Muscle layer of colon (tissue), 2 donors: ENCODE data around the gene COBL.

Source experiments
- H3K27ac ChIP-seq: one replicate; pipeline ENCODE4 v1.7.0; 2013; ENCODE audit warnings: low read depth, mild to moderate bottlenecking, low read length, moderate library complexity
- H3K27me3 ChIP-seq, 2 donors: one replicate each; pipeline ENCODE4 v1.7.0; 2013; ENCODE audit warnings: low read length in 2 of 2, mild to moderate bottlenecking in 2 of 2; ENCODE audit not compliant: insufficient read depth in 2 of 2, control insufficient read depth in 1 of 2
- H3K36me3 ChIP-seq: one replicate; pipeline ENCODE4 v1.7.0; 2013; ENCODE audit warnings: mild to moderate bottlenecking, low read length; ENCODE audit not compliant: insufficient read depth
- H3K4me1 ChIP-seq: one replicate; pipeline ENCODE4 v1.7.0; 2013; ENCODE audit warnings: mild to moderate bottlenecking, low read length; ENCODE audit not compliant: insufficient read depth
- H3K4me3 ChIP-seq, 2 donors: one replicate each; pipeline ENCODE4 v1.7.0; 2013; ENCODE audit warnings: low read length in 2 of 2, low read depth in 1 of 2, mild to moderate bottlenecking in 1 of 2, moderate library complexity in 1 of 2
- H3K9ac ChIP-seq: one replicate; pipeline ENCODE4 v1.7.0; 2013; ENCODE audit warnings: low read length
- H3K9me3 ChIP-seq: one replicate; pipeline ENCODE4 v1.7.0; 2013; ENCODE audit warnings: mild to moderate bottlenecking, low read length
- donor health status: abdominal sarcoma.
- donor health status: Adenocarcinoma of cecum.

COBL gene

DNA sequence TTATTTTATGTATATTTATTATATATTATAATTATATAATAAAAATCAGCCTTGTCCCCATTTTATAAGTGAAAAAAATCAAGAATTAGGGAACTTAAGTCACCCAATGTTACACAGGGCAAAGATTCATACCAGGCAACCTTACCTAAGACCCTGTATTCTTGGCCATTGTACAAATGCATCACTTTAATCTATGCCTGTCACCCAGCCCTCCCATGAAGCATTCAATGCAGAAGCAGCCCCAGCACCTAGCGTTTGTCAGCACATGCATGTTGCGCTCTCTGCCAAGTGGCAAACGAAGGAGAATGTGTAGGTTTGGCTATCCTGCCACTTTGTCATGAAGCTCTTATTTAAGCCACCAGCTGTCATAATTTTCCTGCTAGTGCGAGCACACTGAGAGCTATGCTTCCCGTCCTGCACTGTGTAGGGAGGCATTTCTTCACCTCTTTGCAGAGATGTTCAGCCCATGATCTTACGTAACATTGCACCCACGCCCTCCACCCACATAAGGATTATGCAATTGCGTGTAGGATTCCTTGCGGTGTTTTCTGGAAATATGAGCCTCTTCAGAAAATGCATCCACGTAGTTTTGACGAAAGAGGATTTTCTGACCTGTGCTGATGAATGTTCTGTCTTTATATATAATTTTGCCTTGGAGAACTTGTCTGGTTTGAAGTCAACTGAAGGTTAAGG, 7.7 kb upstream of the COBL start:
- no peak overlapping the region for H3K4me3 ChIP-seq
- no peaks in the 10 kb centered on the region for H3K36me3 ChIP-seq
- no peak overlapping the region for H3K27ac ChIP-seq
- H3K9ac ChIP-seq: no peak overlapping the region
- H3K9me3 ChIP-seq: no peaks in the 10 kb centered on the region
- no peaks in the 10 kb centered on the region for H3K27me3 ChIP-seq
- no peaks in the 10 kb centered on the region for H3K4me1 ChIP-seq

GRCh38 chr7:51321961-51322515, 5.4 kb upstream of the COBL start:
- H3K9me3 ChIP-seq: no peaks in the 10 kb centered on the region
- H3K36me3 ChIP-seq: no peaks in the 10 kb centered on the region
- H3K4me3 ChIP-seq: no peak overlapping the region
- H3K4me1 ChIP-seq: no peaks in the 10 kb centered on the region
- H3K27ac ChIP-seq: no peak overlapping the region
- peaks cover 0 to 7% of the 10 kb centered on the region in 2 donors for H3K27me3 ChIP-seq
- no peak overlapping the region for H3K9ac ChIP-seq

- H3K27me3 ChIP-seq: peaks cover 0 to 18% of the 10 kb centered on the region in 2 donors
- H3K27ac ChIP-seq: no peak overlapping the region
- H3K36me3 ChIP-seq: no peaks in the 10 kb centered on the region
- H3K4me1 ChIP-seq: no peaks in the 10 kb centered on the region
- H3K9me3 ChIP-seq: no peaks in the 10 kb centered on the region
- no peak overlapping the region for H3K4me3 ChIP-seq
- no peak overlapping the region for H3K9ac ChIP-seq
Observed at GRCh38 chr7:51318886-51319579, 2.4 kb upstream of the COBL start.

GRCh38 chr7:51318001-51318400, 1.4 kb upstream of the COBL start:
- no peak overlapping the region for H3K27ac ChIP-seq
- no peak overlapping the region for H3K9ac ChIP-seq
- H3K27me3 ChIP-seq: peaks cover 0 to 22% of the 10 kb centered on the region in 2 donors
- no peaks in the 10 kb centered on the region for H3K4me1 ChIP-seq
- no peaks in the 10 kb centered on the region for H3K36me3 ChIP-seq
- H3K9me3 ChIP-seq: no peaks in the 10 kb centered on the region
- H3K4me3 ChIP-seq: no peak overlapping the region

DNA sequence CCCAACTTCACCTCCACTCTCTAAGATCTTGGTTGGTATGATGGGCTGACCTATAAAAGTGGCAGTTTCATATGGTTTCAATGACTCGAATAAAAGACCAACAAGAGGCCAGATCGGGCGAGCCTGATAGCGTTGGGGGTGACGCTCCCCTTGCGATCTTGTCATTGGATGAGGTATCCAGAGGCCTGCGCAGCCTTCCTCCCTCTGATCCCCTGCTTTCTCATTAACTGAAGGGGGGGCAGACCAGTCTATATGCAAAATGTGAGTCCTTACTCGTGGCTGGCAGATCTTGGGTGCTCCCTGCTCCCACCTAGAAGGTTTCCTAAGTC, 937 bp upstream of the COBL start:
- no peaks in the 10 kb centered on the region for H3K4me1 ChIP-seq
- H3K4me3 ChIP-seq: no peak overlapping the region
- no peak overlapping the region for H3K9ac ChIP-seq
- no peak overlapping the region for H3K27ac ChIP-seq
- no peaks in the 10 kb centered on the region for H3K36me3 ChIP-seq
- no peaks in the 10 kb centered on the region for H3K9me3 ChIP-seq
- peaks cover 0 to 22% of the 10 kb centered on the region in 2 donors for H3K27me3 ChIP-seq

DNA sequence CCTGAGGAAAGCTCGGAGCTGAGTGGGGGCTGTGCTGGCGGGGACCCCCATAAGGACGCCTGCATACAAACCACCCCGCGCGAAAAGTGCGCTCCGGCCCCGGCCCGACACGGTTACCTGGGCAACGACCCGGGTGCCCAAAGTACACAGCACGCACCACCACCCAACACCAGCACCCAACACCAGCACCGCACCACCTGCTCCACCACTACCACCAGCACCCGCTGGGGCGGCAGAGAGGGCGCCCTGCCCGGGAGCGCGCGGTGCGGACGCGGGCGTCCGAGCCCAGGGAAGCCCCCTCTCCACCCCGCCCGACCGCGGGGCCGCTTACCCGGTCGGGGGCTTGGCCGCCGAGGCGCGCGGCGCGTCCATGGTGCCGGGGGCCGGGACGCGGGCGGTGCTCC, 345 bp downstream of the COBL start:
- Histone ChIP-seq H3K27me3 (peaks cover 0 to 22% of the 10 kb centered on the region in 2 donors), H3K4me1 (no peaks in the 10 kb centered on the region), H3K4me3 (peak overlapping the region; percentile 16 to 65), H3K9me3 (no peaks in the 10 kb centered on the region), H3K27ac (no peak overlapping the region), H3K9ac (no peak overlapping the region), H3K36me3 (no peaks in the 10 kb centered on the region)

DNA sequence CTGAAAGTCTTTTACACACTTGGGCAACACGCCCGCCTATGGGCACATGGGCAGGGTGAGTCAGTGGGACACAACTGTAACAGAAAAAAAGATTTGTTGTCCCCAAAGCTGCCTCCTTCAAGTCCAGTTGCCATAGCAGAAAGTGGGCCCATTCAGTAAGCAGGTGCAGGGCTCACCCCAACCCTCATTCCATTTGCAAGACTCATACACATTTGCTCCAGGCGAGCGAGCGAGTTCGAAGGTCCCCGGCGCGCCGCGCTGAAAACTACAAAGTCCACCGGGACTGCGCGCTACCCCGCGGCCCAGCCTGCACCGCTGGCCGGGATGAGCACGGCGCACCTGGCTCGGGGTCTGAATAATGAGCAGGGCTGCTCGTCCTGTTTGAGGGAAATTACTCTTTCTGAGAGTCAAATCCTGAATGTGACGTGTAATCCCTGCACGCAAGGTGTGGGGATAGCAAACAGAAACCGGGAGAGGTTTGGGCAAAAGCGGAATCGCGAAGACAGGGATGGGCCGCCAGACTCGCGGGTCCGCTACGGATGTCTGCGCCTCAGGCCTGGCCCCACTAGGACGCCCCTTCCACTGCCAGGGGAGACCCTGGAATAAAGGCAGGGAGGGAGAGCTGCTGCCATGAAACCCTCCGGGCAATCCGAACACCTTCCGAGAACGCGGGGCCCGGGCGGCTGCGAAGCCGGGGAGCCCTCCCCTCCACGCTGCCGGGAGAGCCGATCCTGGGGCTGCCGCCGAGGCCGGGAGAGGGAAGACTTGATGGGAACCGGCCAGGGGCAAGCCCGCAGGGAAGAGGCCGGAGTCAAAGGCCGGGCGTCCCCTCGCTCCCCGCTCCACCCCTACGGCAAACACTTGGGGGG, 982 bp downstream of the COBL start:
- Histone ChIP-seq H3K27me3 (peaks cover 0 to 22% of the 10 kb centered on the region in 2 donors), H3K9ac (no peak overlapping the region), H3K4me1 (no peaks in the 10 kb centered on the region), H3K9me3 (no peaks in the 10 kb centered on the region), H3K27ac (no peak overlapping the region), H3K4me3 (peak overlapping the region; percentile 16 to 65), H3K36me3 (no peaks in the 10 kb centered on the region)

- Histone ChIP-seq H3K4me1 (no peaks in the 10 kb centered on the region), H3K27me3 (peaks cover 0 to 22% of the 10 kb centered on the region in 2 donors), H3K4me3 (no peak overlapping the region), H3K36me3 (no peaks in the 10 kb centered on the region), H3K9me3 (no peaks in the 10 kb centered on the region), H3K27ac (no peak overlapping the region), H3K9ac (no peak overlapping the region)
Observed at GRCh38 chr7:51314726-51315125, 1.9 kb downstream of the COBL start.

DNA sequence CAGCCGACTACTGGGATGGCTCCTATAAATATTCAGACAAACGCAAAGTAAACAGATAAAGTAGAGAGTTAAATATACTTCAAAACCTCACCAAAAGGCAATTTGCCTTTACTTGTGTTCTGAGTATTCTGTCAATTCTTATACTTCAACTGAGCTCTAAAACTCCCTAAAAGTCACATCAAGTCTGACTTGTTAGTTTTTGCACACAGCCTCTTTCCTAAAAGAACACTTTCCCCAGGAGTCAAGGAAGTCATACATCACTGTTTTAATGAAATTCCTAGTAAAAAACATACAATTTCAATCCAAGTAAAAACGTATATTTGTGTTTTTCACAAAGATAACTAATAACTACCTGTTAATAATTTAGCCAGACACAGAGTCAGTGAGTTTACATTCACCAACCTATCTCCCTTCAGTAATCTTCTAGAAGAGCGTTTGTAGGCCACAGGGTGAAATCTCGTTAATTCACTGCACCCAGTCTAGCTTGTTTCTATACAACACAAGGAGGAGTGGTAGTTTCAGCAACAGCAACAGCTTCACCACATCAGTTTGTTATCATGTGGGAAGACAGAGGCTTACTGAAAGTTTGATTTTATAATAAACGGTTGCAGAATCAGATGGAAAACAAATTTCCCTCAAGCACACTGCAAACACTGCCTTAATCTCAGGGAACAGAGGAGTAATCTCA, 2.7 kb downstream of the COBL start:
- Histone ChIP-seq H3K4me1 (no peaks in the 10 kb centered on the region), H3K27ac (no peak overlapping the region), H3K4me3 (no peak overlapping the region), H3K9me3 (no peaks in the 10 kb centered on the region), H3K9ac (no peak overlapping the region), H3K36me3 (no peaks in the 10 kb centered on the region), H3K27me3 (peaks cover 0 to 22% of the 10 kb centered on the region in 2 donors)

- Histone ChIP-seq H3K4me1 (no peaks in the 10 kb centered on the region), H3K9me3 (no peaks in the 10 kb centered on the region), H3K36me3 (no peaks in the 10 kb centered on the region), H3K4me3 (no peak overlapping the region), H3K27me3 (peaks cover 0 to 22% of the 10 kb centered on the region in 2 donors), H3K27ac (no peak overlapping the region), H3K9ac (no peak overlapping the region)
Observed at GRCh38 chr7:51312951-51313737, 3.5 kb downstream of the COBL start.
